ENCODE results near the gene TMEM219. TPM values are rescaled to one million over a fixed set of nuclear protein-coding genes. Genes with fewer than 3 reads are reported as not detected.
"Not testable (repeated sequence)": the region's sequence is repeated elsewhere in the genome, so short reads cannot be mapped to it uniquely, and the experiment has no call there.

The TMEM219 gene
- total RNA-seq, 2 experiments from 2014 or later, result 31.9 to 35.5 TPM

DNA sequence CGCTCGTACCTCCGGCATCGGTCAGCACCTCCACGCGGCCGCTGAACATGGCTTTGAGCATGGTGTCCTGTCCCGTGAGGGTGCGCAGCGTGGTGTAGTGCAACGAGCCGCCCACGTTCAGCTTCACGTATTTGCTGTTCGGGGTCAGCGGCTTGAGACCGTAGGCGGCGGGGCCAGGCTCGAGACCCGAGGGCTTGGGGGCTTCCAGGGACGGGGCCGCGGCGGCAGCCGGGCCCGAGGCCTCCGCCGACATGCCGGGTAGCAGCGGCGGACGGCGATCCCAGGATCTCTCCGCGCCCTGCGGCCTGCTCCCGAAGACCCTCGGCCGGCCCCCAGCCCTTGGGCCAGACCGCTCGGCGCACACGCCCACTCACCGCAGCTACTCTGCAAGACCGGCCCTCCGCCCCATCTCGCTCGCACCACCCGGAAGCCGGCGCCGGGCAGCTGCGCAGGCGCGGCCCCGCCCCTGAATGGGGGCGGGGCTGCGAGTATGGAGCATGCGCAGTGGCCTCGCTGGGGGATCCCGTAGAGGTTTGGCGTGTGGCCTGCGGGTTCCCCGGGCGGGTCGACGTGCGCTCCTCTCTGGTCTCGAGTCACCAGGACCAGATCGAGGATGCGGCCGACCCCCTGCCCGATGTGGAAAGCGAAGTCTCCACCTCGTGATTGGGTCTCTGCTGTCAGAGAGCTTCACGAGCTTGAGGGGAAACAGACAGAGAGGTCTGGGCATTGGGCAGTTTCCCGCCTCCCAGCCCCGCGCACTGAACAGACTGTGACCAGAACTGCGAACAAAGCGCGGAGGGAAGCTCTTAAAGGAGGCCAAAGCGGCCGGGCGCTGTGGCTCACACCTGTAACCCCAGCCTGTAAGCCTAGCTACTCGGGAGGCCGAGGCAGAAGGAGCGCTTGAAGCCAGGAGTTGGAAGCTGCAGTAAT is 35.8 kb upstream of the TMEM219 start, which contains the start of gene KCTD13:
TSS of gene KCTD13 (minus strand) at position 446 of the 930 bp plus-strand sequence. CDS start at position 253, 193 bp downstream.
- CTCF ChIA-PET, result interaction anchor here (0.6 to 2.3 kb wide), 7 partner anchors 35 to 481 kb away, joined by 3 to 9 read pairs (median 3); partner anchors contain the start of genes C16orf92 and TLCD3B
- Mint-ChIP-seq H3K36me3 (ENCODE audit: low read depth) (peaks cover 15% of the 10 kb centered on the region), H3K27ac (peak within 1 kb of the TSS; percentile 88), H3K9me3 (no peaks in the 10 kb centered on the region), H3K27me3 (ENCODE audit: low read depth) (no peaks in the 10 kb centered on the region), H3K4me3 (peak within 1 kb of the TSS; percentile 91), H3K4me1 (ENCODE audit: low read depth) (peaks cover 32% of the 10 kb centered on the region)
- intact Hi-C loops (cut with micrococcal nuclease), result loop anchor here (1.0 to 10.0 kb wide), 7 partner anchors 26 to 119 kb away; partner anchors contain the start of genes ASPHD1, C16orf92, CDIPT and HIRIP3
- peak; percentile 86 for DNase-seq

- H3K4me3 Mint-ChIP-seq, result peak overlapping the region; percentile 91
- intact Hi-C loops (cut with micrococcal nuclease), result loop anchor here (1.0 to 10.0 kb wide), 7 partner anchors 26 to 119 kb away; partner anchors contain the start of genes ASPHD1, C16orf92, CDIPT and HIRIP3
- no peaks in the 10 kb centered on the region for H3K9me3 Mint-ChIP-seq
- peaks cover 32% of the 10 kb centered on the region for H3K4me1 Mint-ChIP-seq (ENCODE audit: low read depth)
- peak overlapping the region; percentile 88 for H3K27ac Mint-ChIP-seq
- no peak for DNase-seq
- peaks cover 12% of the 10 kb centered on the region for H3K36me3 Mint-ChIP-seq (ENCODE audit: low read depth)
- CTCF ChIA-PET, result interaction anchor here (0.6 to 2.3 kb wide), 6 partner anchors 34 to 105 kb away, joined by 3 to 9 read pairs (median 3); partner anchors contain the start of genes C16orf92 and TLCD3B
- no peaks in the 10 kb centered on the region for H3K27me3 Mint-ChIP-seq (ENCODE audit: low read depth)
Measured at GRCh38 chr16:29926711-29927052, 35.2 kb upstream of the TMEM219 start.

GRCh38 chr16:29927070-29927905 is 34.6 kb upstream of the TMEM219 start:
- intact Hi-C loops (cut with micrococcal nuclease), result loop anchor here (5.0 to 10.0 kb wide), 2 partner anchors 98 to 120 kb away; partner anchors contain the start of genes C16orf92 and MAZ
- H3K27me3 Mint-ChIP-seq (ENCODE audit: low read depth), result no peaks in the 10 kb centered on the region
- peak overlapping the region; percentile 20 for H3K27ac Mint-ChIP-seq
- H3K9me3 Mint-ChIP-seq, result no peaks in the 10 kb centered on the region
- peaks cover 12% of the 10 kb centered on the region for H3K36me3 Mint-ChIP-seq (ENCODE audit: low read depth)
- DNase-seq, result no peak
- H3K4me1 Mint-ChIP-seq (ENCODE audit: low read depth), result peaks cover 32% of the 10 kb centered on the region
- CTCF ChIA-PET, result interaction anchor here (0.6 to 2.3 kb wide), 5 partner anchors 34 to 119 kb away, joined by 3 to 9 read pairs (median 4); partner anchors contain the start of gene TLCD3B
- H3K4me3 Mint-ChIP-seq, result peak overlapping the region; percentile 91

- H3K4me1 Mint-ChIP-seq (ENCODE audit: low read depth); H3K36me3 Mint-ChIP-seq (ENCODE audit: low read depth); H3K27ac Mint-ChIP-seq; CTCF ChIA-PET; H3K9me3 Mint-ChIP-seq; H3K4me3 Mint-ChIP-seq; intact Hi-C loops (cut with micrococcal nuclease); H3K27me3 Mint-ChIP-seq (ENCODE audit: low read depth); DNase-seq: not testable (repeated sequence)
Measured at GRCh38 chr16:29931750-29932149, 30.1 kb upstream of the TMEM219 start.

- Mint-ChIP-seq H3K36me3 (ENCODE audit: low read depth) (no peaks in the 10 kb centered on the region), H3K27ac (no peak overlapping the region), H3K4me1 (ENCODE audit: low read depth) (peaks cover 4% of the 10 kb centered on the region), H3K4me3 (no peak overlapping the region), H3K27me3 (ENCODE audit: low read depth) (no peaks in the 10 kb centered on the region), H3K9me3 (no peaks in the 10 kb centered on the region)
- CTCF ChIA-PET, result no interaction called here
- intact Hi-C loops (cut with micrococcal nuclease), result no loop called here
- DNase-seq, result no peak
Measured at GRCh38 chr16:29940656-29941055, 21.2 kb upstream of the TMEM219 start.

GRCh38 chr16:29943846-29944799 is 17.8 kb upstream of the TMEM219 start:
- Mint-ChIP-seq H3K4me3 (no peak overlapping the region), H3K27me3 (ENCODE audit: low read depth) (no peaks in the 10 kb centered on the region), H3K27ac (no peak overlapping the region), H3K4me1 (ENCODE audit: low read depth) (peaks cover 4% of the 10 kb centered on the region), H3K36me3 (ENCODE audit: low read depth) (no peaks in the 10 kb centered on the region), H3K9me3 (no peaks in the 10 kb centered on the region)
- intact Hi-C loops (cut with micrococcal nuclease), result no loop called here
- no peak for DNase-seq
- CTCF ChIA-PET, result interaction anchor here (0.6 to 1.9 kb wide), 4 partner anchors 9 to 253 kb away, joined by 3 to 4 read pairs (median 4); no protein-coding TSS in a partner anchor

DNA sequence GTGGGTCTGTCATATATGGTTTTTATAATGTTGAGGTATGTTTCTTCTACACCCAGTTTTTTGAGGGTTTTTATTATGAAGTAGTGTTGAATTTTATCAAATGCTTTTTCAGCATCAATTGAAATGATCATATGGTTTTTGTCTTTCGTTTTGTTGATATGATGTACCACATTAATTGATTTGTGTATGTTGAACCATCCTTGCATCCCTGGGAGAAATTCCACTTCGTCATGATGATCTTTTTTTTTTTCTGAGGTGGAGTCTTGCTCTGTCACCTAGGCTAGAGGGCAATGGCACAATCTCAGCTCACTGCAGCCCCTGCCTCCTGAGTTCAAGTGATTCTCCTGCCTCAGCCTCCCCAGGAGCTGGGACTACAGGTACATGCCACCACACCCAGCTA is 14.0 kb upstream of the TMEM219 start:
- H3K9me3 Mint-ChIP-seq, result no peaks in the 10 kb centered on the region
- intact Hi-C loops (cut with micrococcal nuclease), result no loop called here
- H3K36me3 Mint-ChIP-seq (ENCODE audit: low read depth), result no peaks in the 10 kb centered on the region
- DNase-seq, result no peak
- H3K27ac Mint-ChIP-seq, result no peak overlapping the region
- H3K27me3 Mint-ChIP-seq (ENCODE audit: low read depth), result no peaks in the 10 kb centered on the region
- no peak overlapping the region for H3K4me3 Mint-ChIP-seq
- CTCF ChIA-PET, result interaction anchor here (0.6 to 0.8 kb wide), 4 partner anchors 25 to 176 kb away, joined by 3 to 5 read pairs (median 4); no protein-coding TSS in a partner anchor
- H3K4me1 Mint-ChIP-seq (ENCODE audit: low read depth), result peaks cover under 1% of the 10 kb centered on the region

- CTCF ChIA-PET, result no interaction called here
- Mint-ChIP-seq H3K4me3 (no peak overlapping the region), H3K36me3 (ENCODE audit: low read depth) (no peaks in the 10 kb centered on the region), H3K9me3 (no peaks in the 10 kb centered on the region), H3K27ac (no peak overlapping the region), H3K27me3 (ENCODE audit: low read depth) (no peaks in the 10 kb centered on the region), H3K4me1 (ENCODE audit: low read depth) (no peaks in the 10 kb centered on the region)
- DNase-seq, result no peak
- intact Hi-C loops (cut with micrococcal nuclease), result no loop called here
Measured at GRCh38 chr16:29950806-29951461, 10.9 kb upstream of the TMEM219 start.

GRCh38 chr16:29951625-29952365 is 10.1 kb upstream of the TMEM219 start:
- H3K4me3 Mint-ChIP-seq, result no peak overlapping the region
- CTCF ChIA-PET, result no interaction called here
- DNase-seq, result no peak
- intact Hi-C loops (cut with micrococcal nuclease), result no loop called here
- H3K27me3 Mint-ChIP-seq (ENCODE audit: low read depth), result no peaks in the 10 kb centered on the region
- H3K27ac Mint-ChIP-seq, result no peak overlapping the region
- H3K36me3 Mint-ChIP-seq (ENCODE audit: low read depth), result no peaks in the 10 kb centered on the region
- H3K9me3 Mint-ChIP-seq, result no peaks in the 10 kb centered on the region
- H3K4me1 Mint-ChIP-seq (ENCODE audit: low read depth), result no peaks in the 10 kb centered on the region

DNA sequence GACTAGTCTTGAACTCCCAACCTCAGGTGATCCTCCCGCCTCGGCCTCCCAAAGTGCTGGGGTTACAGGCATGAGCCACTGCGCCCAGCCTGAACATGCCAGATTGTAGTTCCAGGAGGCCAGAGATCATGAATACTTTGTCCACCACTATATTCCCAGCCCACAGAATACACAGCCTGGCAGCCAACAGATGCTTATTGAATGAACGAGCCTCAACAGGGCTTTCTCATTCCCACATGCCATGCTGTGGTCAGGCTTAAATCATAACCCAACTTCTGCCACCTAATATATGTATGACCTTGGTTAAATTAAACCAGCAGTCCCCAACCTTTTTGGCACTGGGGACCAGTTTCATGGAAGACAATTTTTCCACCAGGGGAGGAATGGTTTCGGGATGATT is 3.1 kb upstream of the TMEM219 start:
- Mint-ChIP-seq H3K4me3 (no peak overlapping the region), H3K27ac (no peak overlapping the region), H3K9me3 (no peaks in the 10 kb centered on the region), H3K27me3 (ENCODE audit: low read depth) (no peaks in the 10 kb centered on the region), H3K36me3 (ENCODE audit: low read depth) (peaks cover 2% of the 10 kb centered on the region), H3K4me1 (ENCODE audit: low read depth) (peaks cover 20% of the 10 kb centered on the region)
- intact Hi-C loops (cut with micrococcal nuclease), result no loop called here
- DNase-seq, result no peak
- CTCF ChIA-PET, result no interaction called here
